Effector CD4-positive, alpha-beta T cell (primary cell): ENCODE data around the gene USP1.

ENCODE experiments used
- DNase-seq: peaks from one replicate; pipeline ENCODE4 v3.0.0-alpha.2; 2020

USP1 gene

DNA sequence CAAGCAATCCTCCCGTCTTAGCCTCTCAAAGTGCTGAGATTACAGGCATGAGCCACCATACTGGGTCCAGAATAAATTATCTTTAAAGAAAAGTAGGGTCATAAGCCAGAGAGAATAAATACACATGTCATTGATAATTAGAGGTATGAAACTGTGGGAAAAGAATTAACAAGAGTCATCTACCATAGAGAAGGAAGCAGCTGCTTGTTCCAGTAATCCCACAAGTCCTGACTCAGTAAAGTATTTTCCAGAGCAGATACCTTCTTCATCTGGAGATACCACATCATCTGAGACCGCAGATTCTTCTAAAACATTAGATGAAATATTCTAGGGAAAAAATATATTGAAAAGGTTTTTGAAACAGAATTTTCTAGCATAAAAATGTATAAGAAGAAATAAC is 55.7 kb downstream of the USP1 start:
- no peak for DNase-seq

- no peak for DNase-seq
These were observed 56.8 kb downstream of the USP1 start for GRCh38 chr1:62493656-62494055.

- no peak for DNase-seq
These were observed 57.3 kb downstream of the USP1 start for GRCh38 chr1:62494137-62494536.

DNA sequence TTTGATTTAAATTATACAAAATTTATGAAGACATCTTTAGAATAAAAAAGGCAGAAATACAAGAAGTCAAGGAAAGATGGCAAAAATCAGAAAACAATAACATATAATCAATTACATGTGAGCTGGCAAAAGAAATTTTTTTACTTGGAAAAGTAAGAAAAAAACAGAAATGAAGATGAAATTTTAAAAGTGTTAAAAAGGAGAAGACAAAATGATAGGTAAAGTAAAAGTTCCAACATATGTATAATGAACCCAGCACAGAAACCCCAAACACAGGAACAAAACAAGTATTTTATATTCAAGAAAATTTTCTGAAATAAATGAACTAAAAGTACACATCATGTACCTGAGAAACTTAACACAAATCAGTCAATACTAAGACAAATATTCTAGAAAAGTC is 63.4 kb downstream of the USP1 start:
- DNase-seq: no peak
